CD14-positive monocyte (primary cell): Measurements from ENCODE around the gene SLC22A13. TPM values are rescaled to one million over a fixed set of nuclear protein-coding genes. Genes with fewer than 3 reads are reported as not detected.
A peak's percentile ranks its signal among the peaks of the same experiment; 100 is the strongest.

Experiments
- DNase-seq, 3 donors: peaks; one replicate each; pipeline ENCODE4 v3.0.0-alpha.2; 2011 to 2022
- H2AFZ ChIP-seq: 2 replicates; pipeline ENCODE4 v1.6.0; 2012; ENCODE audit warnings: mild to moderate bottlenecking, low read depth, low read length, inconsistent platforms; ENCODE audit not compliant: insufficient read depth, poor library complexity, severe bottlenecking
- H3K27ac ChIP-seq, 2 donors: 1 replicate in 1 of 2; 2 replicates in 1 of 2; pipeline ENCODE4 v1.5.1; 2012 to 2013; ENCODE audit warnings: low read length in 2 of 2, control low read depth in 1 of 2, inconsistent platforms in 1 of 2, low read depth in 1 of 2, mild to moderate bottlenecking in 1 of 2
- H3K27me3 ChIP-seq, 2 donors: one replicate each; pipeline versions ENCODE4 v1.6.0 to v1.6.1; 2011 to 2013; ENCODE audit warnings: low read length in 2 of 2; ENCODE audit not compliant: control insufficient read depth in 2 of 2, insufficient read depth in 2 of 2
- H3K36me3 ChIP-seq, 2 donors: replicated peaks in 1 of 2; 1 replicate in 1 of 2; 2 replicates in 1 of 2; pipeline versions ENCODE4 v1.5.1 to v1.6.1; 2012 to 2013; ENCODE audit warnings: low read length in 2 of 2, control low read depth in 1 of 2, inconsistent platforms in 1 of 2, mild to moderate bottlenecking in 1 of 2; ENCODE audit not compliant: insufficient read depth in 2 of 2, control insufficient read depth in 1 of 2
- H3K4me1 ChIP-seq, 2 donors: 1 replicate in 1 of 2; 2 replicates in 1 of 2; pipeline versions ENCODE4 v1.5.1 to v1.6.1; 2012 to 2013; ENCODE audit warnings: low read length in 2 of 2, control low read depth in 1 of 2, inconsistent platforms in 1 of 2, mild to moderate bottlenecking in 1 of 2, moderate library complexity in 1 of 2; ENCODE audit not compliant: insufficient read depth in 2 of 2, control insufficient read depth in 1 of 2
- H3K4me2 ChIP-seq: replicated peaks from 2 replicates; pipeline ENCODE3; 2012; ENCODE audit warnings: low read length, moderate library complexity, mild to moderate bottlenecking; ENCODE audit not compliant: poor library complexity, severe bottlenecking; ENCODE audit errors: extremely low read depth
- H3K4me3 ChIP-seq, 3 experiments: fragments of 200-600 bp in 1 of 3; sonication (generic) in 1 of 3; replicated peaks in 1 of 3; 1 replicate in 2 of 3; 2 replicates in 1 of 3; pipeline ENCODE4 v1.5.1; 2011 to 2013; ENCODE audit warnings: low read length in 3 of 3, mild to moderate bottlenecking in 3 of 3, control low read depth in 2 of 3, low read depth in 2 of 3, inconsistent platforms in 1 of 3, moderate library complexity in 1 of 3
- H3K79me2 ChIP-seq: 2 replicates; pipeline ENCODE4 v1.6.0; 2012; ENCODE audit warnings: mild to moderate bottlenecking, control low read depth, inconsistent platforms, low read length, moderate library complexity; ENCODE audit not compliant: insufficient read depth
- H3K9ac ChIP-seq: 2 replicates; pipeline ENCODE4 v1.6.0; 2017; ENCODE audit warnings: low read length, mild to moderate bottlenecking; ENCODE audit not compliant: insufficient read depth, poor library complexity, severe bottlenecking
- H3K9me3 ChIP-seq, 2 donors: replicated peaks in 1 of 2; 1 replicate in 1 of 2; 2 replicates in 1 of 2; pipeline versions ENCODE4 v1.5.1 to v1.6.1; 2012 to 2013; ENCODE audit warnings: low read length in 2 of 2, control low read depth in 1 of 2; ENCODE audit not compliant: control insufficient read depth in 1 of 2, insufficient read depth in 1 of 2
- H4K20me1 ChIP-seq: 2 replicates; pipeline ENCODE4 v1.6.0; 2012; ENCODE audit warnings: mild to moderate bottlenecking, low read length, control low read depth, moderate library complexity; ENCODE audit not compliant: insufficient read depth
- H3K27ac Mint-ChIP-seq, 7 donors: one replicate each; pipeline ENCODE4 v1.8.0; 2020; ENCODE audit warnings: mild to moderate bottlenecking in 7 of 7, mixed read lengths in 7 of 7, moderate library complexity in 6 of 7, inconsistent platforms in 2 of 7
- H3K27me3 Mint-ChIP-seq, 3 donors: one replicate each; pipeline ENCODE4 v1.8.0; 2021 to 2022; ENCODE audit warnings: low read depth in 3 of 3, mild to moderate bottlenecking in 3 of 3, mixed read lengths in 3 of 3, moderate library complexity in 3 of 3, inconsistent platforms in 1 of 3
- H3K36me3 Mint-ChIP-seq, 2 donors: one replicate each; pipeline ENCODE4 v1.8.0; 2020; ENCODE audit warnings: mixed read lengths in 2 of 2, inconsistent platforms in 1 of 2, mild to moderate bottlenecking in 1 of 2
- H3K4me1 Mint-ChIP-seq: one replicate; pipeline ENCODE4 v1.8.0; 2020; ENCODE audit warnings: mild to moderate bottlenecking, mixed read lengths
- H3K4me3 Mint-ChIP-seq, 2 donors: one replicate each; pipeline ENCODE4 v1.8.0; 2020; ENCODE audit warnings: mild to moderate bottlenecking in 2 of 2, mixed read lengths in 2 of 2, moderate library complexity in 1 of 2
- H3K9me3 Mint-ChIP-seq, 7 donors: one replicate each; pipeline ENCODE4 v1.8.0; 2020 to 2022; ENCODE audit warnings: mixed read lengths in 7 of 7, mild to moderate bottlenecking in 6 of 7, moderate library complexity in 6 of 7, inconsistent platforms in 2 of 7
- WGBS: methylation state at CpG from one replicate; pipeline ENCODE4 v1.1.5; 2013; ENCODE audit warnings: missing lambda C conversion rate; ENCODE audit not compliant: insufficient coverage; 5-methylcytosine and 5-hydroxymethylcytosine counted together
- intact Hi-C, 2 donors: fragments of 100-400 bp; cut with micrococcal nuclease; formaldehyde crosslinking; loops; one replicate each; pipeline versions ENCODE4 v1.15.0 to v1.15.1; 2023
- polyA plus RNA-seq, 3 donors: library from polyadenylated mRNA; depleted of rRNA in 1 of 3; unstranded in 2 of 3; stranded (reverse) in 1 of 3; fragments of 300-500 nt in 2 of 3; fragments of >200 nt in 1 of 3; fragmentation: Illumina TruSeq in 2 of 3; gene quantifications; 1 replicate in 2 of 3; 2 replicates in 1 of 3; pipeline ENCODE4 v1.2.3, GENCODE V29; 2012 to 2021
- TF ChIP-seq, protein P1 (sequence below): fragments of 200-600 bp; IDR thresholded peaks from one replicate; pipeline ENCODE4 v1.8.0; 2022; ENCODE audit warnings: antibody characterized with exemption, mild to moderate bottlenecking

The SLC22A13 gene
- polyA plus RNA-seq, 3 donors, result 0.19 TPM; not detected in 2

DNA sequence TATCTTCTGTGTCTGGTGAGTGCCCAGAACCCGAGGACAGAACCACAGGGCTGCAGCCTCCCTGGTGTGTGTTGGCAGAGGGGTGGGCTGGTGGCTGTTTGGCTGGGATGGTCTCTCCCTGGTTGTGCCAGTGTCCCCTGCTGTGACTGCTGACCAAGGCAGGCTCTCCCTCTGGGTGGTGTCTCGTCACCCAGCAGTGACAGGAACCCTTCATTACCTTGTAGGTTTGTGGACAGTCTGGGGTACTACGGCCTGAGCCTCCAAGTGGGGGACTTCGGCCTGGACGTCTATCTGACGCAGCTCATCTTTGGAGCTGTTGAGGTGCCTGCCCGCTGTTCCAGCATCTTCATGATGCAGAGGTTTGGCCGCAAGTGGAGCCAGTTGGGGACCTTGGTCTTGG is 10.0 kb downstream of the SLC22A13 start:
- no peaks in the 10 kb centered on the region for H3K36me3 Mint-ChIP-seq
- H3K27ac ChIP-seq, result no peak overlapping the region
- no peak overlapping the region for H3K4me2 ChIP-seq
- intact Hi-C loops, result no loop called here
- TF ChIP-seq, protein P1, sequence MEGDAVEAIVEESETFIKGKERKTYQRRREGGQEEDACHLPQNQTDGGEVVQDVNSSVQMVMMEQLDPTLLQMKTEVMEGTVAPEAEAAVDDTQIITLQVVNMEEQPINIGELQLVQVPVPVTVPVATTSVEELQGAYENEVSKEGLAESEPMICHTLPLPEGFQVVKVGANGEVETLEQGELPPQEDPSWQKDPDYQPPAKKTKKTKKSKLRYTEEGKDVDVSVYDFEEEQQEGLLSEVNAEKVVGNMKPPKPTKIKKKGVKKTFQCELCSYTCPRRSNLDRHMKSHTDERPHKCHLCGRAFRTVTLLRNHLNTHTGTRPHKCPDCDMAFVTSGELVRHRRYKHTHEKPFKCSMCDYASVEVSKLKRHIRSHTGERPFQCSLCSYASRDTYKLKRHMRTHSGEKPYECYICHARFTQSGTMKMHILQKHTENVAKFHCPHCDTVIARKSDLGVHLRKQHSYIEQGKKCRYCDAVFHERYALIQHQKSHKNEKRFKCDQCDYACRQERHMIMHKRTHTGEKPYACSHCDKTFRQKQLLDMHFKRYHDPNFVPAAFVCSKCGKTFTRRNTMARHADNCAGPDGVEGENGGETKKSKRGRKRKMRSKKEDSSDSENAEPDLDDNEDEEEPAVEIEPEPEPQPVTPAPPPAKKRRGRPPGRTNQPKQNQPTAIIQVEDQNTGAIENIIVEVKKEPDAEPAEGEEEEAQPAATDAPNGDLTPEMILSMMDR, result no peak
- no peaks in the 10 kb centered on the region for H3K36me3 ChIP-seq
- H3K9me3 Mint-ChIP-seq, result no peaks in the 10 kb centered on the region
- peak overlapping the region in 1 of 7 donors; percentile 28 for H3K27ac Mint-ChIP-seq
- H3K27me3 Mint-ChIP-seq, result peaks cover 3 to 6% (median 4%) of the 10 kb centered on the region in 3 donors
- no peak for DNase-seq
- no peak overlapping the region for H3K9ac ChIP-seq
- no peaks in the 10 kb centered on the region for H3K4me1 Mint-ChIP-seq
- H4K20me1 ChIP-seq, result no peaks in the 10 kb centered on the region
- WGBS, result 93% methylated on average over 5 of the region's 8 CpGs
- no peaks in the 10 kb centered on the region for H3K9me3 ChIP-seq
- H3K4me1 ChIP-seq, result no peaks in the 10 kb centered on the region
- H3K79me2 ChIP-seq, result no peaks in the 10 kb centered on the region
- no peaks in the 10 kb centered on the region for H3K27me3 ChIP-seq
- no peak overlapping the region for H3K4me3 ChIP-seq
- H3K4me3 Mint-ChIP-seq, result no peak overlapping the region
- H2AFZ ChIP-seq, result no peak overlapping the region

DNA sequence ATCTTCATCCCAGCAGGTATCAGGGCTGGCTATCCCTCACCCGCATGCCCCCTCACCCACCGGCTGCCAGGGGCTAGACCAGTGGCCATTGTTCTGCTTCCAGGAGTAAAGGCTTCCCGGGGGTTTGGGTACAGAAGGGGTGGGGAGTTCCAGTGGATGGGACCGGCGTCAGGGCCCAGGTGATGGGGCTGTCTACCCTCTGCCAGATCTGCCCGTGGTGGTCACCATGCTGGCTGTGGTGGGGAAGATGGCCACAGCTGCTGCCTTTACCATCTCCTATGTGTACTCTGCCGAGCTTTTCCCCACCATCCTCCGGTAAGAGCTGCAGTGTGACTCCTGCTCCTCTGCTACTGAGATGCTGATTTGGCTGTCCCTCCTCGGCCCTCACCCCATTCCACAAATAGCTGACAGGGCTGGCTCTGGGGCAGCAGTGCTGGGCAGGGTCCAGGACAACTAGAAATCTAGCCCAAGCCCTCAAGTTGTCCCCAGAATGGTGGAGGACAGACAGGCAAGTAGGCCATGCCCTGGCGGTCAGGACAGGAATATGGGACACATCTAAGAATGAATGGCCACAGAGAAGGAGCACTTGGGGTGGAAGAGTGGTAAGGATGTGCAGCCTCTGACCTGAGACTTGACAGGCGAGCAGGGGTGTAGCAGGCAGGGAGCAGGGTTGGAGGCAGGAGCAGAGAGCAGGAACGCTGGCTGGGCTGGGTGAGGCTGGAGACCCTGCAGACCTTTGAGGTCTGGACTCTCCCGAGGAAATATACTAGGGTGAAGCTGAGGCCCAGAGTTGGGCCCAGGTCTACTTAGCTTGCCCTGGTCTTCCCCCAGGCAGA is 10.7 kb downstream of the SLC22A13 start:
- H3K79me2 ChIP-seq, result no peaks in the 10 kb centered on the region
- H4K20me1 ChIP-seq, result no peaks in the 10 kb centered on the region
- DNase-seq, result no peak
- intact Hi-C loops, result no loop called here
- 98% methylated on average over 8 of the region's 13 CpGs for WGBS
- no peaks in the 10 kb centered on the region for H3K9me3 Mint-ChIP-seq
- H3K36me3 ChIP-seq, result no peaks in the 10 kb centered on the region
- peaks cover 2% of the 10 kb centered on the region for H3K4me1 Mint-ChIP-seq
- H3K9ac ChIP-seq, result no peak overlapping the region
- no peaks in the 10 kb centered on the region for H3K4me1 ChIP-seq
- no peak overlapping the region for H3K4me3 Mint-ChIP-seq
- H3K4me2 ChIP-seq, result no peak overlapping the region
- peak overlapping the region in 1 of 7 donors; percentile 41 for H3K27ac Mint-ChIP-seq
- H3K27me3 Mint-ChIP-seq, result peaks cover 2 to 6% (median 4%) of the 10 kb centered on the region in 3 donors
- no peaks in the 10 kb centered on the region for H3K36me3 Mint-ChIP-seq
- no peak overlapping the region for H3K27ac ChIP-seq
- H3K27me3 ChIP-seq, result no peaks in the 10 kb centered on the region
- H3K4me3 ChIP-seq, result no peak overlapping the region
- TF ChIP-seq, protein P1, result no peak
- H2AFZ ChIP-seq, result no peak overlapping the region
- no peaks in the 10 kb centered on the region for H3K9me3 ChIP-seq
